T-helper 1 cell treated with Interleukin-12 subunit alpha and Interleukin-12 subunit beta and Interleukin-4 antibody, amounts not matched to agents 30 μg/mL and 1 μg/mL, for 36 hours (primary cell): ENCODE measurements around the gene PGA3.
"Not testable (repeated sequence)": the region's sequence is repeated elsewhere in the genome, so short reads cannot be mapped to it uniquely, and the experiment has no call there.

Source experiments
- H3K27ac Mint-ChIP-seq: one replicate; pipeline ENCODE4 v1.8.0; 2021; ENCODE audit warnings: mild to moderate bottlenecking, mixed read lengths
- H3K27me3 Mint-ChIP-seq: one replicate; pipeline ENCODE4 v1.8.0; 2021; ENCODE audit warnings: low read depth, mixed read lengths
- H3K36me3 Mint-ChIP-seq: one replicate; pipeline ENCODE4 v1.8.0; 2021; ENCODE audit warnings: low read depth, mixed read lengths
- H3K4me1 Mint-ChIP-seq: one replicate; pipeline ENCODE4 v1.8.0; 2021; ENCODE audit warnings: low read depth, mixed read lengths
- H3K4me3 Mint-ChIP-seq: one replicate; pipeline ENCODE4 v1.8.0; 2021; ENCODE audit warnings: mild to moderate bottlenecking, moderate library complexity, mixed read lengths
- H3K9me3 Mint-ChIP-seq: one replicate; pipeline ENCODE4 v1.8.0; 2021; ENCODE audit warnings: mixed read lengths

Gene PGA3

GRCh38 chr11:61183645-61184044 lies 19.7 kb upstream of the PGA3 start:
- H3K4me1 Mint-ChIP-seq: peaks cover 2% of the 10 kb centered on the region
- H3K27ac Mint-ChIP-seq: no peak overlapping the region
- no peaks in the 10 kb centered on the region for H3K9me3 Mint-ChIP-seq
- H3K36me3 Mint-ChIP-seq: no peaks in the 10 kb centered on the region
- no peak overlapping the region for H3K4me3 Mint-ChIP-seq
- peaks cover 19% of the 10 kb centered on the region for H3K27me3 Mint-ChIP-seq

GRCh38 chr11:61186504-61186903 lies 16.8 kb upstream of the PGA3 start:
- H3K4me3 Mint-ChIP-seq: no peak overlapping the region

DNA sequence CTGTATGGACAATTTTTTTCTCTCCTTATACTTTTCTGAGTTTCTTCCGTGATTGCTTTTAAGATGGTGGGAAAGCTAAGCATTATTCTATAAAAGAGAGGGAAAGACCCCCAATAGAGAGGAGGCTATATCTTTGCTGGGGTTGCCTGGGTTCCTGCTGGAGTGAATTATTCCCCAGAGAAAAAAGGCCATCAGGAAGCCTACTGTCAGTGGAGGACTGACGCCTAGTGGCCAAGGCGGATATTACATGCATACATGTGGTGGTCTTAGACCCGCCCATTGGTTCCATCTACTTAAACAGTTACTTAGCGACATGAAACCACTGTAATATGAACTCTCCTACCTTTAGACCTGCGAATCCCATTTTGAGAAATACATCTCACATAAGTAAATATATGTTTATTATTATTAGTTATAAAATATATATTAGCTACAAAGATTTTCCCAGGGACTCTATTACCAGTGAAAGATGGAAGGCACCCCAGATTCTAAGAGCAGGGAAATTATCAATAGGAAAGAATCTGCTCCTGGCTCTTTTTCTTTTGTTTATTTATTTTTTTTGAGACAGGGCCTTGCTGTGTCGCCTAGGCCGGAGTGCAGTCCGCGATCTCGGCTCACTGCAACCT lies 15.7 kb upstream of the PGA3 start:
- no peaks in the 10 kb centered on the region for H3K9me3 Mint-ChIP-seq
- no peaks in the 10 kb centered on the region for H3K36me3 Mint-ChIP-seq
- peaks cover 2% of the 10 kb centered on the region for H3K4me1 Mint-ChIP-seq
- H3K4me3 Mint-ChIP-seq: no peak overlapping the region
- H3K27me3 Mint-ChIP-seq: peaks cover 12% of the 10 kb centered on the region
- H3K27ac Mint-ChIP-seq: no peak overlapping the region

More at GRCh38 chr11:61186504-61186903, 16.8 kb upstream of the PGA3 start:
- Mint-ChIP-seq H3K36me3 (no peaks in the 10 kb centered on the region), H3K27ac (no peak overlapping the region), H3K27me3 (peaks cover 9% of the 10 kb centered on the region), H3K9me3 (no peaks in the 10 kb centered on the region), H3K4me1 (peaks cover 2% of the 10 kb centered on the region)

GRCh38 chr11:61189933-61190332 lies 13.4 kb upstream of the PGA3 start:
- Mint-ChIP-seq H3K36me3 (no peaks in the 10 kb centered on the region), H3K4me3 (no peak overlapping the region), H3K27ac (no peak overlapping the region), H3K4me1 (peaks cover 2% of the 10 kb centered on the region), H3K27me3 (peaks cover 8% of the 10 kb centered on the region), H3K9me3 (no peaks in the 10 kb centered on the region)

DNA sequence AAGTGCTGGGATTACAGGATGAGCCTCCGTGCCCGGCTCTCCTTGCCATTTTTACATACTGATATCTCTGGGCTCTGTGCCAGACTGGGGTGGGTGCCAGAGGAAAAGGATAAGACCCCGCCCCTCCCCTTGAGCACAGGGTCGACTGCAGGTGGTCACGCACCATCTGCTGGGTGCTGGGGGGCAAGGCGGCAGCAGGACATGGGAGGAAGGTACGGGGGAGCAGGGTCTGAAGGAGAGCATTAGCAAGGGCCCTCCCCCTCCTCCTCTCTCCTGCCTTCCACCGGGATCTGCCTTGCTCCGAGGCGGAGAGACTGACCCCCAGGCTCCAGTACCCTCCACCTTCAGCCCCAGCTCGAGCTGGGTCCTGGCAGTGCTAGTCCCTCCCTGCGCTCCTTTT lies 9.7 kb upstream of the PGA3 start:
- Mint-ChIP-seq H3K4me3 (no peak overlapping the region), H3K27me3 (peaks cover 12% of the 10 kb centered on the region), H3K27ac (no peak overlapping the region), H3K36me3 (no peaks in the 10 kb centered on the region), H3K9me3 (no peaks in the 10 kb centered on the region), H3K4me1 (no peaks in the 10 kb centered on the region)

DNA sequence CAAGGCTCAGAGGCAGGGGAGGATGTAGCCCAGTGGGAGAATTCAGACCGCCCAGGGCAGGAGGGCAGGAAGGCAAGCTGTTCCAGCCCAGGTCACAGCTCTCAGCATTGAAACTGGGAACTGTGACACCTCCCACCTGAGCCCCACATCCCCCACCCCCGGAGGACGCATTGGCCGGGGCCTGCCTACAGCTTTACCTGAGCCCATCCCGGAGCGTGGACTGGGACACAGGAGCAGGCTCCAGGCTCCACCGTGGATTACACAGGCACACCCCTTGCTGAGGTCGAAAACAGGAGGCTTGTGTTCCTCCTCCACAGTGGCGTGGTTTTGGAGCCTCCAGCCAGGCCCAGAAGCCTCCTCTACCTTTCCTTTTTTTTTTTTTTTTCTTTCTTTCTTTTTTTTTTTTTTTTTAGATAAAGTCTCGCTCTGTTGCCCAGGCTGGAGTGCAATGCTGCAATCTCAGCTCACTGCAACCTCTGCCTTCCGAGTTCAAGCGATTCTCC lies 9.1 kb upstream of the PGA3 start:
- H3K4me3 Mint-ChIP-seq: no peak overlapping the region
- H3K27me3 Mint-ChIP-seq: peaks cover 12% of the 10 kb centered on the region
- no peak overlapping the region for H3K27ac Mint-ChIP-seq
- H3K4me1 Mint-ChIP-seq: no peaks in the 10 kb centered on the region
- H3K9me3 Mint-ChIP-seq: no peaks in the 10 kb centered on the region
- H3K36me3 Mint-ChIP-seq: no peaks in the 10 kb centered on the region

DNA sequence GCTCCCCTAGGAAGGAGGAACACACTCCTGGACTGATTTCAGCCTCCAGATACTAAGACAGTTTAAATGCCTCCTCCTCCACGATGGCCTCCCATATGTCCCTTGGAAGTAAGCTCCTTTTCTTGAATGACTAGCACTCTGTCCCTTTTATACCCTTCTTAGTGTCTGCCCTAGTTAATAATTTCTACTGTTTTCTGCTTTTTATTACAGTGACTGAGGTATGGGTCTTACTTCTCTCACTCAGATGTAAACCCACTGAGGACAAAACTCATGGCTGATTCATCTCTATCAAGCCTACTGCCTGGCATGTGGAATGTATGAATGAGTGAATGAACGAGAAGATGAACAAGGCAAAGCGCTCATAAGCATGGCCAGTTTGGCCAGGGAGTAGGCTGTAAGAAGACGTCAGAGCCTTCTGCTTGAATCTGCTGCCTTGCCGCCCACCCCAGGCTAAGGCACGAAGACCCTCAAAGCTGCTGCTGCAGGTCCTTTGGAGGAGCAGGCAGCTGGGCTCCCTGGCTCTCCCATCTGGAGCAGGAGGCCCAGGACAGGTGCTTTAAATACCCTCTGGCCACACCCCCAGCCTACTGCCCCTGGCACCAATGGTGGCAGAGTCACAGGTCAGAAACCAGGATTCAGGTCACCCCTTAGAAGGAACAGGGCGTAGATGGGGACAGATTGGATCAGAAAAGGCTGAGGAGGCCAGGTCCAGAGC lies 8.2 kb upstream of the PGA3 start:
- no peaks in the 10 kb centered on the region for H3K9me3 Mint-ChIP-seq

GRCh38 chr11:61195719-61196118 lies 7.6 kb upstream of the PGA3 start:
- H3K4me1 Mint-ChIP-seq: no peaks in the 10 kb centered on the region
- peaks cover 12% of the 10 kb centered on the region for H3K27me3 Mint-ChIP-seq
- H3K4me3 Mint-ChIP-seq: no peak overlapping the region
- no peaks in the 10 kb centered on the region for H3K36me3 Mint-ChIP-seq
- H3K27ac Mint-ChIP-seq: no peak overlapping the region
- no peaks in the 10 kb centered on the region for H3K9me3 Mint-ChIP-seq

More for the DNA sequence above, 8.2 kb upstream of the PGA3 start:
- H3K4me3 Mint-ChIP-seq: no peak overlapping the region
- peaks cover 8% of the 10 kb centered on the region for H3K27me3 Mint-ChIP-seq
- no peak overlapping the region for H3K27ac Mint-ChIP-seq
- H3K4me1 Mint-ChIP-seq: no peaks in the 10 kb centered on the region
- no peaks in the 10 kb centered on the region for H3K36me3 Mint-ChIP-seq

DNA sequence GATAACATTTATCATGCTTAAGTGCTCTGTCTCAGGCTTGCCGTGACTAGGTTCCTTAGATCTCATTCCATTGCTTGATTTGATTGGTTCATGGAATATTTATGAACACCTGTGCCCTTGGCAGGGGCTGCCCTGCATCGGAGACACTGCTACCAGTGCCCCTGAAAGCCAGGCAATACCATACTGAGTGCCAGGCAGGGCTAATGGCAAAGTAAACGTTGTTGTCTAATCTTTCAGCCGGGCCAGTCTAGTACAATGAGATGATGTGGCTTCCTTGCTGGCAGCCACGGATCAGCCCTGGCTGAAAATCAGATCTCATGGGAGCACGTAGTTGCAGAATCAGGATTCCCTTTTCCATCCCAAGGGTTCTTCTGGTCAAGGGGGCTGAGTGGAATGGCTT lies 5.0 kb upstream of the PGA3 start:
- no peaks in the 10 kb centered on the region for H3K4me1 Mint-ChIP-seq
- peaks cover 18% of the 10 kb centered on the region for H3K27me3 Mint-ChIP-seq
- no peak overlapping the region for H3K27ac Mint-ChIP-seq
- H3K36me3 Mint-ChIP-seq: no peaks in the 10 kb centered on the region
- H3K4me3 Mint-ChIP-seq: no peak overlapping the region
- H3K9me3 Mint-ChIP-seq: no peaks in the 10 kb centered on the region

DNA sequence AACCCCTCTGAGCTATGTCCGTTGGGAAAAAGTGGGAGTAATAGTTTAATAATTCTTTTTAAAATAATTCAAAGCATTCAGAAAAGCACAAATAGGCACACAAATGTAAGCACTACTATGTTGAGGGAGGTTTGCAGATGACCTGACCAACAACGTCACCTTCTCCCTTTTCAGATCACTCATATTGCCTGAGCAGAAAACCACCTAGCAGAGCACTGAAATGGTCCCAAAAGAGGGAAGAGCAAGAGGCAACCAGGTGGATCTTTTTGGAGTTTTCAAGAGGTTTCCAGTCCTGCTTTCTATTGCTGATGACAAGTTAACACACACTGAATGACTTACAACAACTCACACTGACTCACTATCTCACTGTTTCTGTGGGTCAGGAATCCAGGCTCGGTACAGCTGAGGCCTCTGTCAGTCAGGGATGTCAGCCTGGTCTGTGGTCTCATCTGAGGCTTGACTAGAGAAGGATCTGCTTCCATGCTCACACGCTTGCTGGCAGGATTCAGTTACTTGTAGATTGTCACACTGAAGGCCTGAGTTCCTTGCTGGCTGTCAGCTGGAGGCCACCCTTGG lies 4.3 kb upstream of the PGA3 start:
- Mint-ChIP-seq H3K36me3 (no peaks in the 10 kb centered on the region), H3K4me1 (no peaks in the 10 kb centered on the region), H3K9me3 (no peaks in the 10 kb centered on the region), H3K27ac (no peak overlapping the region), H3K27me3 (peaks cover 21% of the 10 kb centered on the region), H3K4me3 (no peak overlapping the region)

GRCh38 chr11:61201476-61201875 lies 1.8 kb upstream of the PGA3 start:
- H3K27me3 Mint-ChIP-seq: peaks cover 18% of the 10 kb centered on the region
- no peak overlapping the region for H3K27ac Mint-ChIP-seq
- H3K4me1 Mint-ChIP-seq: no peaks in the 10 kb centered on the region
- no peaks in the 10 kb centered on the region for H3K36me3 Mint-ChIP-seq
- no peak overlapping the region for H3K4me3 Mint-ChIP-seq
- no peaks in the 10 kb centered on the region for H3K9me3 Mint-ChIP-seq

GRCh38 chr11:61203873-61204272 lies 558 bp downstream of the PGA3 start:
- H3K9me3 Mint-ChIP-seq, H3K4me3 Mint-ChIP-seq, H3K4me1 Mint-ChIP-seq, H3K36me3 Mint-ChIP-seq, H3K27ac Mint-ChIP-seq: not testable (repeated sequence)
- H3K27me3 Mint-ChIP-seq: peaks cover 18% of the 10 kb centered on the region

GRCh38 chr11:61204502-61205059 lies 1.3 kb downstream of the PGA3 start:
- H3K4me3 Mint-ChIP-seq, H3K36me3 Mint-ChIP-seq: not testable (repeated sequence)
- peaks cover 18% of the 10 kb centered on the region for H3K27me3 Mint-ChIP-seq

GRCh38 chr11:61207636-61208310 lies 4.5 kb downstream of the PGA3 start:
- H3K36me3 Mint-ChIP-seq, H3K27ac Mint-ChIP-seq, H3K4me3 Mint-ChIP-seq, H3K27me3 Mint-ChIP-seq, H3K9me3 Mint-ChIP-seq, H3K4me1 Mint-ChIP-seq: not testable (repeated sequence)

More at GRCh38 chr11:61204502-61205059, 1.3 kb downstream of the PGA3 start:
- H3K4me1 Mint-ChIP-seq, H3K27ac Mint-ChIP-seq, H3K9me3 Mint-ChIP-seq: not testable (repeated sequence)
